AG04450 (cell line): Measurements from ENCODE around the gene AUTS2. TPM values are rescaled to one million over a fixed set of nuclear protein-coding genes. Genes with fewer than 3 reads are reported as not detected.

Experiments used
- CTCF ChIA-PET: fragments of 300-600, 350-600 bp; formaldehyde crosslinking; extraction: SDS; loops from one replicate; lab custom pipeline; 2022; ENCODE audit warnings: antibody characterized with exemption, inconsistent platforms; lab: Charles Lee
- POLR2A ChIA-PET: fragments of 350-600 bp; formaldehyde crosslinking; extraction: SDS; loops from one replicate; lab custom pipeline; 2021; ENCODE audit warnings: antibody characterized with exemption, inconsistent platforms; lab: Yijun Ruan, JAX
- DNase-seq: peaks from one replicate; pipeline ENCODE4 v3.0.0-alpha.2; 2011; ENCODE audit warnings: low read depth, low spot score
- H3K27ac ChIP-seq: one replicate; pipeline ENCODE4 v1.5.1; 2012; ENCODE audit warnings: low read depth, low read length, control low read depth
- H3K27me3 ChIP-seq: one replicate; pipeline ENCODE4 v1.6.0; 2012; ENCODE audit warnings: low read length; ENCODE audit not compliant: control insufficient read depth, insufficient read depth
- H3K4me3 ChIP-seq: 2 replicates; pipeline ENCODE4 v1.5.1; 2011; ENCODE audit warnings: mild to moderate bottlenecking, low read depth, low read length, control low read depth
- H3K9me3 ChIP-seq: 2 replicates; pipeline ENCODE4 v1.5.1; 2012; ENCODE audit warnings: low read length; ENCODE audit not compliant: control insufficient read depth, insufficient read depth
- CTCF ChIP-seq: IDR thresholded peaks from 2 replicates; pipeline ENCODE4 v1.5.1; 2011; ENCODE audit warnings: low read depth, low read length, control low read depth, inconsistent platforms
- polyA plus RNA-seq: library from polyadenylated mRNA; depleted of rRNA; stranded (reverse); fragments of >200 nt; gene quantifications from 2 replicates; pipeline ENCODE4 v1.2.3, GENCODE V29; 2011

Gene AUTS2
- polyA plus RNA-seq, 1 experiment, result 1.5 TPM

- Histone ChIP-seq H3K4me3 (no peak overlapping the region), H3K27ac (no peak overlapping the region), H3K9me3 (no peaks in the 10 kb centered on the region), H3K27me3 (no peaks in the 10 kb centered on the region)
- ChIA-PET POLR2A (no interaction called here), CTCF (no interaction called here)
- no peak for TF ChIP-seq CTCF
- DNase-seq, result no peak
Measured at GRCh38 chr7:69920797-69921196, 322.5 kb downstream of the AUTS2 start.

GRCh38 chr7:69922026-69922803, 323.9 kb downstream of the AUTS2 start:
- DNase-seq, result no peak
- Histone ChIP-seq H3K4me3 (no peak overlapping the region), H3K27ac (no peak overlapping the region), H3K9me3 (no peaks in the 10 kb centered on the region), H3K27me3 (no peaks in the 10 kb centered on the region)
- POLR2A ChIA-PET, result no interaction called here
- TF ChIP-seq CTCF, result no peak
- CTCF ChIA-PET, result no interaction called here

GRCh38 chr7:69927461-69927860, 329.2 kb downstream of the AUTS2 start:
- CTCF ChIA-PET, result no interaction called here
- POLR2A ChIA-PET, result no interaction called here
- no peak for DNase-seq
- H3K27me3 ChIP-seq, result no peaks in the 10 kb centered on the region
- H3K4me3 ChIP-seq, result no peak overlapping the region
- no peak for TF ChIP-seq CTCF
- H3K9me3 ChIP-seq, result peaks cover 8% of the 10 kb centered on the region; the same call in 1 of the 2 replicates
- H3K27ac ChIP-seq, result no peak overlapping the region

GRCh38 chr7:69928621-69929020, 330.3 kb downstream of the AUTS2 start:
- TF ChIP-seq CTCF, result no peak
- POLR2A ChIA-PET, result no interaction called here
- Histone ChIP-seq H3K27ac (no peak overlapping the region), H3K4me3 (no peak overlapping the region), H3K9me3 (peaks cover 8% of the 10 kb centered on the region; the same call in 1 of the 2 replicates), H3K27me3 (no peaks in the 10 kb centered on the region)
- CTCF ChIA-PET, result no interaction called here
- DNase-seq, result no peak

- Histone ChIP-seq H3K27me3 (no peaks in the 10 kb centered on the region), H3K9me3 (peaks cover 8% of the 10 kb centered on the region; the same call in 1 of the 2 replicates), H3K4me3 (no peak overlapping the region), H3K27ac (no peak overlapping the region)
- TF ChIP-seq CTCF, result no peak
- DNase-seq, result no peak
- CTCF ChIA-PET, result no interaction called here
- POLR2A ChIA-PET, result no interaction called here
Measured at GRCh38 chr7:69929622-69930021, 331.3 kb downstream of the AUTS2 start.
